22Rv1 (cell line): ENCODE data around the gene CROCC2.

ENCODE experiments used
- CTCF ChIP-seq: fragments of 450-650 bp; IDR thresholded peaks from 2 replicates; pipeline ENCODE4 v1.5.1; 2017; ENCODE audit warnings: mild to moderate bottlenecking
- ZFX ChIP-seq: fragments of 450-650 bp; IDR thresholded peaks from 2 replicates; pipeline ENCODE4 v1.6.1; 2017; ENCODE audit warnings: antibody characterized with exemption, borderline replicate concordance

GRCh38 chr2:240869109-240869955 is 36.8 kb upstream of the CROCC2 start:
- TF ChIP-seq CTCF (no peak), ZFX (no peak)
